HG02798 (cell line): ENCODE results near the gene OR9A2.

Experiments used
- ATAC-seq: cut with Tn5 transposase; IDR thresholded peaks from one replicate; pipeline ENCODE4 v1.9.1; 2021; ENCODE audit warnings: mild to moderate bottlenecking; ENCODE audit not compliant: unreplicated experiment, poor library complexity

The OR9A2 gene

DNA sequence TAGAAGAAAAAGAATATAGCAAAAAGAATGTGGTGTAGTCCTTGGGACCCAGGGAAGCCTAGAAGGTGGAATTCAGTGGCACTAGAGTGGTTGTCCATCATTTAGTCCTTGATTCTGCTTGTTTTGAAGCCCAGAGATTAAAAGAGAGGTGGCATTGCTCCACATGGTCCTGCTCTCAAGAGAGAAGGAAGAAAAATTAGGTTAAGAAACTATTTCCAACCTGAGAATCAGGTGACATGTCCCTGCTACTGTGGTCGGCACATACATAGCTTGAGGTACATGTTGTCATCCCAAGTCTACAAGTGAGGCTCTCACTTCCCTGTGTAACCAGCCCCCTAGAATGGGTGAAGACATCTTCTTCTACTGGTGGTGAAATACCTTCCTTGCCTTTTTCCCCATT lies at the start of gene OR9A2:
TSS of gene OR9A2 (minus strand) at position 101 of the 400 bp plus-strand sequence. CDS start at position 101, 0 bp downstream.
- ATAC-seq, result no peak

DNA sequence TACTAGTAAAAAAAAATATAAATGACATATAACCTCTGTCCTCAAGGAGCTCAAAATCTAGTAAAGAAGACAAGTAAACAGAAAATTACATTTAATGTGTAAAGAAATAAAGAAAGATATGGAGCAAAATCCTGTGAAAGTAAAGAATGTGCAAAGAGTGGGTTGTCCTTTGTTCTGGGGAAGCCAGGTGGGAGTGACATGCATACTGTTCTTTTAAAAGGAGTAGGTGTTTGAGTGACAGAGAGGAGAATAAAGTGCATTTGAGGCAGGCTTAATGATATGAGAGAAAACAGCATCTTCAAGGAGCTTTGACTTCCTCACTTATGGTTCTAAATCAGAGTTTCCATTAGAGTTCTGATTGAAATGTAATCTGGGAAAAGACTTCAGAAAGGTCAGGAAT lies 47.2 kb upstream of the OR9A2 start:
- ATAC-seq, result no peak

DNA sequence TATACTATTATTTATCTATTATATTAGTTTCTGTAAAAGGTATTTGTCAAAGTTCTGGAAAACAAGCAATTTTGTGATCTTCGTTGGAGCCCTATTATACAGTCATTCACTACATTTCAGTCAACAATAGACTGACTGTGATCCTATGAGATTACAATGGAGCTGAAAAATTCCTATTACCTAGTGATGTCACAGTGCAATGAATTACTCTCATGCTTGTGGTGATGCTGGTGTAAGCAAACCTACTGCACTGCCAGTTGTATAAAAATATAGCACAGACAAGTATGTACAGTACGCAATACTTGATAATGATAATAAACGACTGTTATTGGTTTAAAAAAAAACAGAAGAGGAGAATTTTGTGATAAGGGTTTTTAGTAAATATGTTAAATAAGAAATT lies 46.6 kb upstream of the OR9A2 start:
- no peak for ATAC-seq

- no peak for ATAC-seq
Measured at GRCh38 chr7:143069912-143070500, 43.1 kb upstream of the OR9A2 start.

GRCh38 chr7:143068446-143068845 lies 41.5 kb upstream of the OR9A2 start:
- ATAC-seq, result no peak

GRCh38 chr7:143063741-143064140 lies 36.8 kb upstream of the OR9A2 start:
- no peak for ATAC-seq

DNA sequence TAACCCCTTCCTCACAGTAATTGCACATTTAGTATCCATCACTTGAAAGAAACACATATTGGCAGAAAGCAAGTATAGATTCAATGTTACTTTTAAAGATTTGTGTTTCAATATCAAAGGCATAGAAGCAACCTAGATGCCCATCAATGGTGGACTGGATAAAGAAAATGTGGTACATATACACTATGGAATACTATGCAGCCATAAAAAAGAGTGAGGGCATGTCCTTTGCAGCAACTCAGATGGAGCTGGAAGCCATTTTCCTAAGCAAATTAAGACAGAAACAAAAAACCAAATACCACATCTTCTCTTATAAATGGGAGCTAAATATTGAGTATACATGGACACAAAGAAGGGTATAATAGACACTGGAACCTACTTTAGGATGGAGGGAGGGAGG lies 28.8 kb upstream of the OR9A2 start:
- no peak for ATAC-seq

DNA sequence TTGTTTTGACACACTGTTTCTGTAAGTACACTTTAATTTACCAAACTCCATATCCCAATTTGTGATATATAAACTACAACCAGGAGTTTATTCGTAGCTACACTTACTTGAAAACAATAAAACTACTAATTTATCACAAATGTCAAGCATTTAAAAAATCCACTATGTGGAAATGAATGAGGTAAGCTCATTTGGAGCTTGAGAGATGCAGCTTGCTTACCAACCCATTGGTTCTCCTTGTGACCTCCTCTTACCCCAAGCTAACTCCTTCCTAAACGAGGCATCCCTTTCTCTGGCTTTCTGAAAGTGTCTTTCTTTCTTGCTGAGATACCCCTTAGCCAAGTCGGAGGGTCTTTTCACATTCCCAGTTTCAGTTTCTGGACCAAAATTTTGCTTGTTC lies 27.7 kb upstream of the OR9A2 start:
- ATAC-seq, result no peak

DNA sequence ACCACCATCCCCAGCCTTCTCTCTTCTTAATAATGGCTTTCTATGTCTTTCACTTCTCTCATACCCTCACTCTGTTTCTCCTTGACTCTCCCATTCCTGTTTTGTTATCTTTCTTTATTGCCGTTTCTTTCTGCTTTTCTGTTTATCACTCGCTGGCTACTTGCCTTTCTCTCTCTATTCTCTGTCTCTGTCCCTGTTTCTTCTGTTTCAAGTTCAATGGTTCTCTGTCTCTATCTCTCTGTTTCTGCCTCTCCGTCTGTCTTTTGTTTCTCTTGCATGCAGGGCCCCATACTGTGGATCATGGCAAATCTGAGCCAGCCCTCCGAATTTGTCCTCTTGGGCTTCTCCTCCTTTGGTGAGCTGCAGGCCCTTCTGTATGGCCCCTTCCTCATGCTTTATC lies 25.1 kb upstream of the OR9A2 start, which contains the start of gene OR6V1:
TSS of gene OR6V1 (plus strand) at position 301 of the 400 bp plus-strand sequence. CDS start at position 301, 0 bp downstream.
- no peak for ATAC-seq

- ATAC-seq, result no peak
Measured at GRCh38 chr7:143050931-143051330, 24.0 kb upstream of the OR9A2 start.

GRCh38 chr7:143049362-143049761 lies 22.4 kb upstream of the OR9A2 start:
- ATAC-seq, result no peak

GRCh38 chr7:143048827-143049226 lies 21.9 kb upstream of the OR9A2 start:
- ATAC-seq, result no peak

DNA sequence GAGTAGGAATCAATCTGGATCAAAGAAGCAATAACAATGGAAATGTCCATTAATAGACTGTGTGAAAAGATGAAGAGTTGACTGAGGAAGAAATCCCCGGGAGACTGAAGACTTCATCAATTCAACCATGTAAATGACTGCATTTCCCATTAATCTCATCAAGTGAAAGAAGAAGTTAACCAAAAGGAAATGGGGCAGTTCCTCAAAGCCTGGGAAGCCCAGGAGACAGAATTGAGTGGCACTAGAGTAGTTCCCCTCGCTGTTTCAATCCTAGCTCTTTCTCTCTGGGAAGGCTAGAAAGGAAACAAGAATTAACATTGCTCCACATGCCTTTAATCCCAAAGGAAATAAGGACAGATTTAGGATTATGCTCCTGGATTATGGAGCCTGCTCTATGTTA lies 20.4 kb upstream of the OR9A2 start:
- no peak for ATAC-seq

- ATAC-seq, result no peak
Measured at GRCh38 chr7:143046426-143046851, 19.5 kb upstream of the OR9A2 start.

GRCh38 chr7:143043391-143043790 lies 16.5 kb upstream of the OR9A2 start:
- no peak for ATAC-seq

DNA sequence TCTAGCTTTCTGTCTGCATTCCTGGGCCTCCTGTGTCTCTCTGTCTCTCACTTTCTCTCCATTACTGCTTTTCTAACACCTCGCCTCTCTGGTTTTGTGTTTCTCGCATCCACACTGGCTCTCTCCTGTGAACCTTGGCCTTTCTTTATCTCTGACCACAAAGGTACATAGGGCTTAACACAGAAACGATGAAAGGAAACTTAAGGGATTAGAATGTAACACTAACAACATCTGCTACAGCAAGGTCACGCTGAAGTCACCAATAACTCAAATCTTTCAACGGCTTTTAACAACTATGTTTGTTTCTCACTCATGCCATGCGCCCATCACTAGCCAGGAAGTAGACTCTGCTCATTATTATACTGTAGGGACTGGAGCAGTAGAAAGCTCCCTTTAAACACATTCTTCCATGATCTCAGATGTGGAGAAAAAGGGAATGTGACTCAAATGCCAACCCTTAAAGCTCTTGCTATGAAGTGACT lies 15.9 kb upstream of the OR9A2 start:
- ATAC-seq, result no peak

DNA sequence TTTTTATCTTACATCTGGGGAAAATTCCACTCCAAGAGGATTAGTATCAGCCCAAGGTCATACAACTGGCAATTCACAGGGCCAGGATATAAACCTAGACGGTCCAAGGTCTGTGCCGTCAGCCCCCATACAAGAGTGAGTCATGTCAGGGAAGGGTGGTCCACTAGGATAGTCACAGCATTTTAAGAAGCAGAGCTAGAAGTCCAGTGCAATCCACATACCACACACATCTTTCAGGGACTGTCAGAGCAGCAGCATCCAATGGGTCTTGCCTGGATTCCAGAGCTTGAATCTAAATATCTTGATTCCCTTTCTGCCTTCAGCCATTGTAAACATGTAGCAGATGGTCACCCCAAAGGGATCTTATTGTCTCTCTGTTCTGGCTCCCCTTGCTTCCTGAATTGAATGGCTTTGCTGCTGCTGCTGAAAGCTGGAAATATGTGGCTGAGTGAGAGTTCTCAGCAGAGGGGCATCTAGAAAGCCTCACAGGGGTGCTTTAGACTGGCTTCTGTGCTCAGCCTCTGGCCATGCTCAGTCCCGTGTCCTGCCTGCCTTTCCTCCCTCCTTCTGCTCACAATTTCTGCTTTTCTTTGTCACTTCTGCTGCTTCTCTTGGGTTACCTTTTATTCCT lies 15.3 kb upstream of the OR9A2 start:
- ATAC-seq, result no peak

DNA sequence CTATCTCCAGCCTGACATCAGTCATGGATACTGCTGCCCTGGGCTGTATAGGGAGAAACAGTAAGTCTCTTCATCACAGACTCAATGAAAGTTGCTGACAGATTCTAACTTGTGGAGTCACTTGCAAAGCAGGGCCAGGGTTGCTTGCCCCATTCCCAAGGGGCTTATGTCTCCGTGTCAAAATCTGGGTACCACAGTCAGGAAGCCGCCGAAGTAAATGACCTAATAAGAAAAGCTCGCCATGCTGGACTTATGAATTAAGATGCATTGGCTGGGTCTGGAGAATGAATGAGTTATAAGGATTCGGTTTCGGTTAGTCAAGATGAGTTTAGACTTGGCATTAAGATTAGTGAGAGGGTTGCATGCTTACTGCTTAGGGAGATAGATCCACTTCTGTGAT lies 14.4 kb upstream of the OR9A2 start:
- ATAC-seq, result no peak

DNA sequence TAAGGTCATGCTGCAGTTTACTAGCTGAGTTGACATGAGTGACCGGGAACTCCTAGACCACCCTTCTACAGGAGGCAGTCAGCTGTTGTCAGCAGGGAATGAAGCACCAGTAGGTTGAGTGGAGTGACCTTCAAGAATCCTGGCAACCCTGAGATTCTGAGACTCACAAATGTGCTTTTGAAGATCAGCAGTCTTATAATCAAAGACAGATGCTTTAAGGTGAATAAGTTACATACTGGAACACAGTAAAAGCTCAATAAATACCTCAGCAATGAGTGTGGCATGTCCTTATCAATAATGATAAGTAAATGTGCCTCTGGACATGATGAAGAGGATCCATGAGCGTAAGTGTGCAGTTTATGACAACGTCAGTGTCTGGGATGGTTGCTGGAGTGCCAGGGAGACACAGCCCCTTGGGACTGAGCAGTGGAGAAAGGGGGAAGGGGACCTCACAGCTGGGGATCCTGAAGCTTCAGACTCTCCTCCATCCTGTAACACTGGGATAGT lies 13.3 kb upstream of the OR9A2 start:
- no peak for ATAC-seq

- ATAC-seq, result no peak
Measured at GRCh38 chr7:143038635-143039034, 11.7 kb upstream of the OR9A2 start.

- no peak for ATAC-seq
Measured at GRCh38 chr7:143027683-143028082, 751 bp upstream of the OR9A2 start.

GRCh38 chr7:143025371-143025770 lies 1.6 kb downstream of the OR9A2 start:
- ATAC-seq, result no peak
